ENCODE results near the gene CHAT.

DNA sequence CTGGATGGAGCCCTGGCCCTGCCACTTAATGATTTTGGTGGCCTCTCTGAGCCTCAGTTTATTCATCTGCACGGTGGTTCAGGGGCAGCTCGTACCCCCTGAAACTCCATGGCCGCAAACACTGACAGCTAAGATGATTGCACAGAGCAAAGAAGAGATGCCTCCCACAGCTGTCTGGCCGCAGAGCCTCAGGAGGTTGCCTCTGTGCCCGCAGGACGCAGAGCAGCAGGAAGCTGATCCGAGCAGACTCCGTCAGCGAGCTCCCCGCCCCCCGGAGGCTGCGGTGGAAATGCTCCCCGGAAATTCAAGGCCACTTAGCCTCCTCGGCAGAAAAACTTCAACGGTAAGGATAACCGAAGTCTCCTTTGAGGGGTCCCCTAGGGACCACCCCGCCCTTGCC is 35.5 kb downstream of the CHAT start:
- no peak for TF ChIP-seq CTCF (IDR thresholded peaks at IDR 0.05)
- TF ChIP-seq EZH2phosphoT487 (IDR thresholded peaks at IDR 0.05): no peak
